GM19438 (cell line): ENCODE measurements around the gene PLCD3.

ENCODE experiments used
- ATAC-seq: cut with Tn5 transposase; IDR thresholded peaks from one replicate; pipeline ENCODE4 v1.9.1; 2021; ENCODE audit warnings: low read depth; ENCODE audit not compliant: unreplicated experiment

PLCD3 gene

GRCh38 chr17:45081047-45081703 lies 51.1 kb downstream of the PLCD3 start:
- ATAC-seq, result no peak

DNA sequence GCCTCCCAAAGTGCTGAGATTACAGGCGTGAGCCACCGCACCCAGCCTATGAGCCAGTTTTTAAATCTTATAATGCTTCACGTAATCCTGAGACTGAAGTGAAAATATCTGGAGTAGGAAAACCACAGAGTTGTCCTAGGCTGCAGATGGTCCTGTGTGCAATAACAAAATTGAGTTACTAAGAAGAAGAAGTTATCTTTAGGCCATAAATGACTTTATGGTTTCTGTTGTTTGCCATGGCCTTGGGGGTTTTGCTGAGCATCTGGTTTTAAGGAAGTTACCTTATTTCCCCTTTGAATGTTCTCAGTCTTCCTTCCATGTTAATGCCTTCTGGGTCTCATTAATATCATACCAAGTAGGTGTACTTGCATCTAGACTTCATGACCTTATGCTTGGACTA lies 54.7 kb downstream of the PLCD3 start:
- ATAC-seq, result no peak

- ATAC-seq, result no peak
Measured at GRCh38 chr17:45073414-45074070, 58.8 kb downstream of the PLCD3 start.

- no peak for ATAC-seq
Measured at GRCh38 chr17:45070809-45071208, 61.5 kb downstream of the PLCD3 start.

DNA sequence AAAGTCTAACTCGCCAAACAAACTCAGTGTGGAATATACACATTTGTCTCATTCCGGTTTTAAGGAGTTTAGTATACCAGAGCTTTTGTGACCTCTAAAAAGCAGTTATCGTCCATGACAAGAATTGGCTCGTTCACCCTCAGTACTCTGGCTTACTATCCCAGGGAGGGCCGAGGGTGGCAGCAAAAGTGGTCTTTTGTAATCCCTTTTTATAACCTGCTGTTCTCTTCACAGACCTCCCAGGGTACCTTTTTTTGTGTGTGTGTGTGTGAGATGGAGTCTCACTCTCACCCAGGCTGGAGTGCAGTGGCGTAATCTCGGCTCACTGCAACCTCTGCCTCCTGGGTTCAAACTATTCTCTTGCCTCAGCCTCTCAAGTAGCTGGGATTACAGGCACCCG lies 62.3 kb downstream of the PLCD3 start:
- ATAC-seq, result no peak

DNA sequence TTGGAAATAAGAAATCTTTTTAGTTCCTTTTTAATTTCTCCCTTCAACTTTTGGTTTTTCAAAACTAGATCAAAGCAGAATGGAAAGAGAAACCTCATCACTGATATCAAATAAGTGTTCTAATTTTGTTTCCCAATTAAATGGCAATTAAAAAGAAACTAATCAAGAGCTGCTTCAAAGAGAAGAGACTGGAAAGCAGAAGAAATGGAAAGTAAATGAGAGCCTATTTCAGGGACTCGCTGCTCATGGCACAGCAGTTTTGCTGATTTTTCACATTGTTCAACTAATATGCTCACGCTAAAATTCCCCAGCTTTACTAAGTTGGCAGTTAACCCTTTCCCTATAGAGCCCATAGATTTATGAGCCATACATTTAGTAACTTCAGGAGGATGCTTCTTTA lies 64.7 kb downstream of the PLCD3 start:
- ATAC-seq, result no peak

- no peak for ATAC-seq
Measured at GRCh38 chr17:45063198-45063597, 69.1 kb downstream of the PLCD3 start.

DNA sequence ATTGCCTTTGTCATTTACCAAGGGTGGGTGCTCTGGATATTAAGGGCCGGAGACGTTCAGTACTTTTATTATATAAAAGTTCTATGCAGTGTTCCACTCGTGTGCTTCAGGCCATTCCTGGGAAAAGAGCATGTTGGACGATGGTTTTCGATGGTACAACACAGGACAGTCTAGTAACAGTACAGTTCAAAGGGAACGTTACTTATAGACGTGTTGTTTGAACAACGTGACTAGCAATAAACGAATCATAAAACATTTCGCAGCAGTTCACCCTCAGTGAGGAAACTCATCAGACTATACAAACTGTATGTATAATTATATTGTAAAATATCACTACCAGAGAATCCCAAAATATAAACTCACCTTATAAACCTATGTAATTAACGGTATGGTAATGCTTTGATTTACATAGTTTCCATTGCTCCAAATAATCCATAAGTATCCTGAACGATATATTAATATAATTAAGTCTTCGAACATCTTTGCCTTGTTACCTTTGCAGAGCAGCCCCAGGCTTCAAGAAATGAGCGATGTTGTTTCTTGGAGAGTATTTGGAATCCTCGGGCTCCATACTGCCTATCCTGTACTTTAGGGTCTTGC lies 70.6 kb downstream of the PLCD3 start:
- no peak for ATAC-seq

DNA sequence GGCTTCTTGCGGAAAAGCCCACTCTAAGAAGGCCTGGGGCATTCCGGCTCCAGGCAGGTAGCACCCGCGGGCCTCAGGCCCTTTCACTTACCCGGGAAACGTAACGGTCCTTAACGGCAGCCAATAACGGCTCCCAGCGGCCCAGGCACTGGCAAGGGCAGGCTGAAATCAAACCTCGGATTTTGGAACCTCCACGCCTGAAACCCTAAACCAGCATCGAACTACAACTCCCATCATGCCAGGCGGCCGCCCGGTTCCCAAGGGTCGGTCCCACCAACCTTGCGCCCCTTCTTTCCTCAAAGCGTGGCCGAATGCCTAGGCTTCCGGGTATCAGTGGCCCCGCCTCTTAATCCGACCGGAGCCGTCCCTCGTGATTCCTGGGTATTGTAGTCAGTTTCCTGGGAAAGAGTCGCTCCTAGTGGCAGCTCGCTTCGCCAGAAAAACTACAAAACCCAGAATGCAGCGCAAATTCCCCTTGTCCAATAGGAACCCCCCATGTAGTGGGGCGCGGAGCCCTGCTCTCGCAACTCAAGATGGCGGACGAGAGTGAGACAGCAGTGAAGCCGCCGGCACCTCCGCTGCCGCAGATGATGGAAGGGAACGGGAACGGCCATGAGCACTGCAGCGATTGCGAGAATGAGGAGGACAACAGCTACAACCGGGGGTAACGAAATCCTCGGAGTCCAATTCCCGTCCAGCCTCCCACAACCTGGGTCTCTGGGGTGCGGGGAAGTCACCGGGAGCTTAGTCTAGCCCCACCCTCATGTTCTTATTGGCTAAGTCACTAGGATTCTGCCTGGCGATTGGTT lies 71.3 kb downstream of the PLCD3 start, which contains the start of gene NMT1:
TSS of gene NMT1 (plus strand) at position 521 of the 809 bp plus-strand sequence. CDS start at position 534, 13 bp downstream.
- peak; percentile 86 for ATAC-seq

- ATAC-seq, result no peak
Measured at GRCh38 chr17:45060382-45060796, 71.9 kb downstream of the PLCD3 start.
